Tibial nerve (tissue), 4 donors: ENCODE data around the gene PCDHA8. TPM values are rescaled to one million over a fixed set of nuclear protein-coding genes. Genes with fewer than 3 reads are reported as not detected.
A peak's percentile ranks its signal among the peaks of the same experiment; 100 is the strongest.
"Not testable (repeated sequence)": the region's sequence is repeated elsewhere in the genome, so short reads cannot be mapped to it uniquely, and the experiment has no call there.

Experiments
- DNase-seq, 2 donors: peaks; one replicate each; pipeline ENCODE4 v3.0.0-alpha.2; 2019; ENCODE audit warnings: low spot score in 2 of 2
- H3K27ac ChIP-seq, 4 donors: fragments of 200-600 bp; sonication (generic) in 3 of 4; one replicate each; pipeline ENCODE4 v1.5.1; 2017 to 2019; ENCODE audit warnings: mild to moderate bottlenecking in 1 of 4
- H3K27me3 ChIP-seq, 2 donors: fragments of 200-600 bp; sonication (generic) in 1 of 2; one replicate each; pipeline versions ENCODE4 v1.5.1 to v1.6.0; 2017 to 2019
- H3K36me3 ChIP-seq, 3 donors: fragments of 200-600 bp; sonication (generic); one replicate each; pipeline ENCODE4 v1.5.1; 2018 to 2019
- H3K4me1 ChIP-seq, 4 donors: fragments of 200-600 bp; sonication (generic) in 3 of 4; one replicate each; pipeline ENCODE4 v1.5.1; 2017 to 2019
- H3K4me3 ChIP-seq, 4 donors: fragments of 200-600 bp; sonication (generic) in 3 of 4; one replicate each; pipeline ENCODE4 v1.5.1; 2017 to 2019; ENCODE audit warnings: mild to moderate bottlenecking in 1 of 4, moderate library complexity in 1 of 4
- H3K9me3 ChIP-seq, 4 donors: fragments of 200-600 bp; sonication (generic) in 3 of 4; one replicate each; pipeline ENCODE4 v1.5.1; 2017 to 2019
- EP300 ChIP-seq, 2 donors: sonication (generic); formaldehyde crosslinking; IDR thresholded peaks; one replicate each; pipeline ENCODE4 v1.6.1; 2017; ENCODE audit warnings: antibody characterized with exemption in 2 of 2, mild to moderate bottlenecking in 1 of 2
- POLR2A ChIP-seq, 2 donors: fragments of 450-650 bp; IDR thresholded peaks; one replicate each; pipeline ENCODE4 v1.6.1; 2017; ENCODE audit warnings: antibody characterized with exemption in 2 of 2, mild to moderate bottlenecking in 2 of 2, moderate library complexity in 2 of 2
- WGBS, 2 donors: methylation state at CpG; one replicate each; pipeline ENCODE4 v1.1.5; 2018; 5-methylcytosine and 5-hydroxymethylcytosine counted together
- total RNA-seq, 4 donors: library from RNA; depleted of rRNA; stranded (reverse); fragments of >200 nt; gene quantifications; one replicate each; pipeline ENCODE4 v1.1.0, GENCODE V29; 2016
- TF ChIP-seq, protein P1 (sequence below), 5 experiments: fragments of 200-600 bp in 3 of 5; fragments of 450-650 bp in 2 of 5; sonication (generic) in 3 of 5; IDR thresholded peaks; one replicate each; pipeline ENCODE4 v1.5.1; 2016 to 2019; ENCODE audit warnings: antibody characterized with exemption in 5 of 5, mild to moderate bottlenecking in 3 of 5, moderate library complexity in 2 of 5

Gene PCDHA8
- total RNA-seq, 4 donors from 2014 or later = 0.63 to 2.0 (median 0.84) TPM

DNA sequence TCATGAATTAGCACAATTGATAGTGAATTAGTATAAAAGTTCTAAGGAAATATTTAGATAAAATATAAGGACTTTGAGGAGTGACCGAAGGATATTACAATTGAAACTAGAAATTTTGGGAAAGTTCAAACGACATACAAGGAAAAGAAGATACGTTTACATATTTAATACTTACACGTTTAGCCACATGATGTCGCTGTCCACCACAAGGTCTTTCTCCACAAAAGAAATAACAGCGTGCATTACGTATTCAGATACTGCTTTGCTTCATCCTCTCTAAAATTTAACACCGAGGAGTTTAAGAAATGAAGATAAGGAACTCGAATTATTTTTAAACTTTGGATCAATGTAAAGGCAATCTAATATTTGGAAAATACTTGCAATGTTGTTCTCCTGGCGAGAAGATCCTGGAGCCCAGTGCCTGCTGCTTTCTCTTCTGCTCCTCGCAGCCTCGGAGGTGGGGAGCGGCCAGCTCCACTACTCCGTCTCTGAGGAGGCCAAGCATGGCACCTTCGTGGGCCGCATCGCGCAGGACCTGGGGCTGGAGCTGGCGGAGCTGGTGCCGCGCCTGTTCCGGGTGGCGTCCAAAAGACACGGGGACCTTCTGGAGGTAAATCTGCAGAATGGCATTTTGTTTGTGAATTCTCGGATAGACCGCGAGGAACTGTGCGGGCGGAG, 40.0 kb upstream of the PCDHA8 start, which contains the start of gene PCDHA3:
Gene PCDHA3, plus strand, starts transcription at position 242 of the 678 bp plus-strand sequence.
- no peaks in the 10 kb centered on the region for H3K4me1 ChIP-seq
- peak within 1 kb of the TSS in 1 of 4 donors; percentile 21 for H3K27ac ChIP-seq
- TF ChIP-seq POLR2A (IDR thresholded peaks at IDR 0.05) (no peak), EP300 (IDR thresholded peaks at IDR 0.05) (no peak)
- TF ChIP-seq, protein P1, sequence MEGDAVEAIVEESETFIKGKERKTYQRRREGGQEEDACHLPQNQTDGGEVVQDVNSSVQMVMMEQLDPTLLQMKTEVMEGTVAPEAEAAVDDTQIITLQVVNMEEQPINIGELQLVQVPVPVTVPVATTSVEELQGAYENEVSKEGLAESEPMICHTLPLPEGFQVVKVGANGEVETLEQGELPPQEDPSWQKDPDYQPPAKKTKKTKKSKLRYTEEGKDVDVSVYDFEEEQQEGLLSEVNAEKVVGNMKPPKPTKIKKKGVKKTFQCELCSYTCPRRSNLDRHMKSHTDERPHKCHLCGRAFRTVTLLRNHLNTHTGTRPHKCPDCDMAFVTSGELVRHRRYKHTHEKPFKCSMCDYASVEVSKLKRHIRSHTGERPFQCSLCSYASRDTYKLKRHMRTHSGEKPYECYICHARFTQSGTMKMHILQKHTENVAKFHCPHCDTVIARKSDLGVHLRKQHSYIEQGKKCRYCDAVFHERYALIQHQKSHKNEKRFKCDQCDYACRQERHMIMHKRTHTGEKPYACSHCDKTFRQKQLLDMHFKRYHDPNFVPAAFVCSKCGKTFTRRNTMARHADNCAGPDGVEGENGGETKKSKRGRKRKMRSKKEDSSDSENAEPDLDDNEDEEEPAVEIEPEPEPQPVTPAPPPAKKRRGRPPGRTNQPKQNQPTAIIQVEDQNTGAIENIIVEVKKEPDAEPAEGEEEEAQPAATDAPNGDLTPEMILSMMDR (IDR thresholded peaks at IDR 0.05) = peak in 3 of 5 experiments; percentile 11 to 21 (median 15)
- peak in 1 of 2 donors; percentile 18 for DNase-seq
- peak within 1 kb of the TSS; percentile 16 to 49 (median 20) for H3K4me3 ChIP-seq
- H3K27me3 ChIP-seq = no peaks in the 10 kb centered on the region
- WGBS, 2 donors = 15 to 29% methylated on average over 19 to 29 of the region's 29 CpGs
- H3K9me3 ChIP-seq = peaks cover 0 to 50% (median 7%) of the 10 kb centered on the region in 4 donors
- H3K36me3 ChIP-seq = no peaks in the 10 kb centered on the region

DNA sequence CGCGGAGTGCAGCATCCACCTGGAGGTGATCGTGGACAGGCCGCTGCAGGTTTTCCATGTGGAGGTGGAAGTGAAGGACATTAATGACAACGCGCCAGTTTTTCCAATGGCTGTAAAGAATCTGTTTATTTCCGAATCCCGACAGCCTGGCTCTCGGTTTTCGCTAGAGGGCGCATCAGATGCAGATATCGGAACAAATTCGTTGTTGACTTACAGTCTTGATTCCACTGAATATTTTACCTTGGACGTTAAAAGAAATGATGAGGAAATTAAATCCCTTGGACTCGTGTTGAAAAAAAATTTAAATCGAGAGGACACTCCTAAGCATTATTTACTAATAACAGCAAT, 39.5 kb upstream of the PCDHA8 start:
- 13 to 27% methylated on average over 16 of the region's 16 CpGs for WGBS, 2 donors
- Histone ChIP-seq H3K36me3 (no peaks in the 10 kb centered on the region), H3K4me1 (no peaks in the 10 kb centered on the region), H3K9me3 (peaks cover 0 to 50% (median 7%) of the 10 kb centered on the region in 4 donors), H3K4me3 (peak overlapping the region; percentile 16 to 49 (median 20)), H3K27ac (peak overlapping the region in 1 of 4 donors; percentile 21), H3K27me3 (no peaks in the 10 kb centered on the region)
- no peak for TF ChIP-seq POLR2A (IDR thresholded peaks at IDR 0.05)
- no peak for TF ChIP-seq EP300 (IDR thresholded peaks at IDR 0.05)
- TF ChIP-seq, protein P1 (IDR thresholded peaks at IDR 0.05) = peak in 4 of 5 experiments; percentile 14 to 30 (median 20)
- DNase-seq = peak in 1 of 2 donors; percentile 11

DNA sequence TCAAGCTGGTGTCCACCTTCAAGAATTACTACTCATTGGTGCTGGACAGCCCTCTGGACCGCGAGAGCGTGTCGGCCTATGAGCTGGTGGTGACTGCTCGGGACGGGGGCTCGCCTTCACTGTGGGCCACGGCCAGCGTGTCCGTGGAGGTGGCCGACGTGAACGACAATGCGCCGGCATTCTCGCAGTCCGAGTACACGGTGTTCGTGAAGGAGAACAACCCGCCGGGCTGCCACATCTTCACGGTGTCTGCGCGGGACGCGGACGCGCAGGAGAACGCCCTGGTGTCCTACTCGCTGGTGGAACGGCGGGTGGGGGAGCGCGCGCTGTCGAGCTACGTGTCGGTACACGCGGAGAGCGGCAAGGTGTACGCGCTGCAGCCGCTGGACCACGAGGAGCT, 38.6 kb upstream of the PCDHA8 start:
- H3K9me3 ChIP-seq = peaks cover 0 to 50% (median 5%) of the 10 kb centered on the region in 4 donors
- not testable (repeated sequence) for H3K27ac ChIP-seq, H3K4me3 ChIP-seq, H3K27me3 ChIP-seq, H3K36me3 ChIP-seq, H3K4me1 ChIP-seq, DNase-seq
- WGBS, 2 donors = 38 to 72% methylated on average over 24 to 44 of the region's 45 CpGs

DNA sequence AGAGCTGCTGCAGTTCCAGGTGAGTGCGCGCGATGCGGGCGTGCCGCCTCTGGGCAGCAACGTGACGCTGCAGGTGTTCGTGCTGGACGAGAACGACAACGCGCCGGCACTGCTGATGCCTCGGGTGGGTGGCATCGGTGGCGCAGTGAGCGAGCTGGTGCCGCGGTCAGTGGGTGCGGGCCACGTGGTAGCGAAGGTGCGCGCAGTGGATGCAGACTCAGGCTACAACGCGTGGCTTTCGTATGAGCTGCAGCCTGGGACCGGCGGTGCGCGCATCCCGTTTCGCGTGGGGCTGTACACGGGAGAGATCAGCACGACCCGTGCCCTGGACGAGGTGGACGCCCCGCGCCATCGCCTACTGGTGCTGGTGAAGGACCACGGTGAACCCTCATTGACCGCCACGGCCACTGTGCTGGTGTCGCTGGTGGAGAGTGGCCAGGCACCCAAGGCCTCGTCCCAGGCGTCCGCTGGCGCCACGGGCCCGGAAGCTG, 38.2 kb upstream of the PCDHA8 start:
- TF ChIP-seq POLR2A (IDR thresholded peaks at IDR 0.05) (no peak), EP300 (IDR thresholded peaks at IDR 0.05) (no peak)
- TF ChIP-seq, protein P1 (IDR thresholded peaks at IDR 0.05) = no peak
- Histone ChIP-seq H3K27me3 (no peaks in the 10 kb centered on the region), H3K36me3 (no peaks in the 10 kb centered on the region), H3K4me3 (no peak overlapping the region), H3K9me3 (peaks cover 0 to 53% (median 4%) of the 10 kb centered on the region in 4 donors), H3K27ac (no peak overlapping the region), H3K4me1 (no peaks in the 10 kb centered on the region)
- 44 to 58% methylated on average over 29 to 53 of the region's 53 CpGs for WGBS, 2 donors
- DNase-seq = no peak

DNA sequence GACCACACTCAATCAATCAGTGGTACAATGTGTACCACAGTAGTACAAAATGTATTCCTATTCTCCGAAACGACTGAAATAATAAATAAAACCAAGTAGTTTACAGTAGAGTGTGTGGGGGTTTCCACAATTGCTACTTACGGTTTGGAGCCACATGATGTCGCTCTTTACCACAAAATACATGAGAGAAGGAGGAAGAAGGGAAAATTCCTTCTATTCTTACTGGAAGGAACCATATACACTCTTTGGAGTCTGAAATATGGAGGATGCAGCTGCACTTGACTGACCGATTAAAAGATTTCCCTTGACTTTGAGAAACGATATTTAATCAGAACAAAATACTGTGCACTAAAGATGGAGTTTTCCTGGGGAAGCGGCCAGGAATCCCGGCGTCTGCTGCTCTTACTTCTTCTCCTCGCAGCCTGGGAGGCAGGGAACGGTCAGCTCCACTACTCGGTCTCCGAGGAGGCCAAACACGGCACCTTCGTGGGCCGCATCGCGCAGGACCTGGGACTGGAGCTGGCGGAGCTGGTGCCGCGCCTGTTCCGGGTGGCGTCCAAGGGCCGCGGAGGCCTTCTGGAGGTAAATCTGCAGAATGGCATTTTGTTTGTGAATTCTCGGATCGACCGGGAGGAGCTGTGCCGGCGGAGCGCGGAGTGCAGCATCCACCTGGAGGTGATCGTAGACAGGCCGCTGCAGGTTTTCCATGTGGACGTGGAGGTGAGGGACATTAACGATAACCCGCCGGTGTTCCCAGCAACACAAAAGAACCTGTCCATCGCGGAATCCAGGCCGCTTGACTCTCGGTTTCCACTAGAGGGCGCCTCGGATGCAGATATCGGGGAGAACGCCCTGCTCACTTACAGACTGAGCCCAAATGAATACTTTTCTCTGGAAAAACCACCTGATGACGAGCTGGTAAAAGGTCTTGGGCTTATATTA, 33.9 kb upstream of the PCDHA8 start, which contains the start of gene PCDHA4:
Gene PCDHA4, plus strand, starts transcription at position 235 of the 942 bp plus-strand sequence.
- Histone ChIP-seq H3K4me3 (peak within 1 kb of the TSS; percentile 22 to 51 (median 28)), H3K9me3 (peaks cover 0 to 74% (median 6%) of the 10 kb centered on the region in 4 donors), H3K36me3 (peaks cover 0 to 3% (median 0%) of the 10 kb centered on the region in 3 donors), H3K4me1 (no peaks in the 10 kb centered on the region), H3K27me3 (no peaks in the 10 kb centered on the region), H3K27ac (peak within 1 kb of the TSS in 2 of 4 donors; percentile 12 to 52)
- TF ChIP-seq, protein P1 (IDR thresholded peaks at IDR 0.05) = peak in 3 of 5 experiments; percentile 20 to 40 (median 37)
- no peak for TF ChIP-seq EP300 (IDR thresholded peaks at IDR 0.05)
- 21 to 23% methylated on average over 38 to 40 of the region's 47 CpGs for WGBS, 2 donors
- DNase-seq = peak in 1 of 2 donors; percentile 30

DNA sequence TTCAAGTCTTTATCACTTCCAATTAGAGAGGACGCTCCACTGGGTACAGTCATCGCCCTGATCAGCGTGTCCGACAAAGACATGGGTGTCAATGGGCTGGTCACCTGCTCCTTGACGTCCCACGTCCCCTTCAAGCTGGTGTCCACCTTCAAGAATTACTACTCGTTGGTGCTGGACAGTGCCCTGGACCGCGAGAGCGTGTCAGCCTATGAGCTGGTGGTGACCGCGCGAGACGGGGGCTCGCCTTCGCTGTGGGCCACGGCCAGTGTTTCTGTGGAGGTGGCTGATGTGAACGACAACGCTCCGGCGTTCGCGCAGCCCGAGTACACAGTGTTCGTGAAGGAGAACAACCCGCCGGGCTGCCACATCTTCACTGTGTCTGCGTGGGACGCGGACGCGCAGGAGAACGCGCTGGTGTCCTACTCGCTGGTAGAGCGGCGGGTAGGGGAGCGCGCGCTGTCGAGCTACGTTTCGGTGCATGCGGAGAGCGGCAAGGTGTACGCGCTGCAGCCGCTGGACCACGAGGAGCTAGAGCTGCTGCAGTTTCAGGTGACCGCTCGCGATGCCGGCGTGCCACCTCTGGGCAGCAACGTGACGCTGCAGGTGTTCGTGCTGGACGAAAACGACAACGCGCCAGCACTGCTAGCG, 32.6 kb upstream of the PCDHA8 start:
- DNase-seq, H3K4me1 ChIP-seq, H3K36me3 ChIP-seq, H3K4me3 ChIP-seq, H3K27ac ChIP-seq, H3K27me3 ChIP-seq: not testable (repeated sequence)
- 69 to 70% methylated on average over 30 to 61 of the region's 62 CpGs for WGBS, 2 donors
- peaks cover 0 to 67% (median 6%) of the 10 kb centered on the region in 4 donors for H3K9me3 ChIP-seq
